ENCODE measurements around the gene RFLNA. TPM values are rescaled to one million over a fixed set of nuclear protein-coding genes. Genes with fewer than 3 reads are reported as not detected.

The RFLNA gene
- total RNA-seq, 4 donors from 2014 or later, result 11.4 to 19.4 (median 17.0) TPM

DNA sequence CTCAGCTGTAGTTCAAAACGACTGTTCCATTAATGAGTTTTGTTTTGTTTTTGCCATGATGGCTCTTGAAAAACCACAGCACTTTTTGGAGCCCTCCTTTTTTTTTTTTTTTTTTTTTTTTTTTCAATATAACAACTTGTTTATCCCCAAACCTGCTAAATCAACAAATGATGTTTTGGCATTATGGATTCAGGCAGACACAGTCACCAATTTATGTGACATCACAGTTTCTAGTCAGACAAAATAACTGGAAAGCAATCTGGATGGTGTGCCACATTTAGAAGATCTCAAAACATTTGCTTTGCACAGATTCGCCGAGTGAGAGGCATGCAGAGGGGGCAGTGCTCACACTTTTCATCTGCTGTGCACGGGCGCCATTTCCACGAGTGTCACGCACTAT lies 7.9 kb upstream of the RFLNA start:
- Histone ChIP-seq H3K27me3 (no peaks in the 10 kb centered on the region), H3K4me1 (peaks cover 0 to 39% (median 11%) of the 10 kb centered on the region in 4 donors), H3K9me3 (peaks cover 0 to 23% (median 0%) of the 10 kb centered on the region in 4 donors), H3K36me3 (no peaks in the 10 kb centered on the region), H3K27ac (peak overlapping the region in 1 of 4 donors; percentile 22), H3K4me3 (no peak overlapping the region)
- 65 to 77% methylated on average over 7 of the region's 7 CpGs for WGBS, 2 donors
- no peak for TF ChIP-seq CTCF (IDR thresholded peaks at IDR 0.05)
- TF ChIP-seq POLR2A (IDR thresholded peaks at IDR 0.05), result no peak
- no peak for TF ChIP-seq EP300 (IDR thresholded peaks at IDR 0.05)
- no peak for DNase-seq (ENCODE audit: low spot score in 2 of 2)

DNA sequence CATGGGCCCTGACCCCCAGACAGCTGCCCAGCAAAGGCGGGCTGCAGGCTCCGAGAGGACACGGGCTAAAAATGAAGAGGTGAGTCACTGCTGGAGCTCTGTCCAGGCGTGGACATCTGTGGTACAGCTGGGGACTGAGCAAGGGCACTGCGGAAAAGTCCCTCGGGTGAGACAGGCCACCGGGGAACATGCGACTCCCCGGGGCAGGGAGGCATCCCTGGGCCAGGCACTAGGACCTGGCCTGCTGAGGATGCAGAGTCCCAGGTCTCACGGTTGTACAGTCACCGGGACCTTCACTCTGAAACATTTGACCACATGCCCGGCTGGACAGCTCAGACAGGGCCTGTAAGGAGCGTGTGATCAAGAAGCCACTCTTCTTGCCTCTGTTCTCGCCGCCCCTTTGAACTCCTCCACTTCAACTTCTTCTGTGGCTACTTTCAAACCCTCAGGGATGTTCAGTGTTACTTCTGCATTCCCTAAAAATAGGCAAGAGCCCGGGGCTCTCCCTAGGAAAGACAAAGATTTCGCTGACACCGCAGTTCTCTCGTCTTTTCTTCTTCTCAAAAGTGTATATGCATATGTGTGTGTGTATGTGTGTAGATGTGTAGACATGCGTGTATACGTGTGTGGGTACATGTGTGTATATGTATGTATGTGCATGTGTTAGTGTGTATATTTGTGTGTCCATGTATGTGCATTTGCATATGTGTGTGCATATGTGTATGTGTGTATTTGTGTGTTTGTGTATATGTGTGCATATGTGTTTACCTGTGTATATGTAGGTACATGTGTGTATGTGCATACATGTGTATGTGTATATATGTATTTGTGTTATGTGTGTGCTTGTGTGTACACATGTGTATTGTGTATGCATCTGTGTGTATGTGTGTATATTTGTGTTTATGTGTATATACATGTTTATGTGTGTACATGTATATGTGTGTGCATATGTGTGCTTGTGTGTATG lies 5.0 kb upstream of the RFLNA start:
- 54 to 67% methylated on average over 18 to 20 of the region's 21 CpGs for WGBS, 2 donors
- Histone ChIP-seq H3K27ac (peak overlapping the region in 1 of 4 donors; percentile 45), H3K9me3 (peaks cover 0 to 14% (median 0%) of the 10 kb centered on the region in 4 donors), H3K36me3 (no peaks in the 10 kb centered on the region), H3K27me3 (no peaks in the 10 kb centered on the region), H3K4me3 (no peak overlapping the region), H3K4me1 (peaks cover 0 to 45% (median 15%) of the 10 kb centered on the region in 4 donors)
- TF ChIP-seq POLR2A (IDR thresholded peaks at IDR 0.05) (no peak), EP300 (IDR thresholded peaks at IDR 0.05) (no peak), CTCF (IDR thresholded peaks at IDR 0.05) (no peak)
- DNase-seq (ENCODE audit: low spot score in 2 of 2), result no peak

DNA sequence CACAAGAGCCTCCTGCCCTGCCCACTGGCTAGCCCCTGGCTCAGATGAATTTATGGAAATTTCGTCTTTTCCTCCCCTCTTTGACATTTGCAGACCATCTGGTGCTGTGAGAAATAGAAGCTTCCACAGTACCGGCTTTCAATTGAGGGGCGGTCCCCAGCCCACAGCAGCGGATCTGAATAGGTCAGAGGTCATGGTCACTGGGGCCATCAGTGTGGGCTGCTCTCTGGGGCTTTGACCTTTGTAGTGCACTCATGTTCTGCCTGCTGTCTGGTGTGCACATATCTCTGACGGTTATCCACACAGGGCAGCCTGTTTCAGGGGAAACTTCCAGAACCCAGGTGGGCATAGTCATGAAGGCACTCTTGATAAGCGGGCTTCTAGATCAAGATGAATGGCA lies 2.5 kb upstream of the RFLNA start:
- Histone ChIP-seq H3K9me3 (peaks cover 0 to 9% (median 0%) of the 10 kb centered on the region in 4 donors), H3K36me3 (no peaks in the 10 kb centered on the region), H3K4me3 (no peak overlapping the region), H3K4me1 (peaks cover 0 to 57% (median 15%) of the 10 kb centered on the region in 4 donors), H3K27me3 (peaks cover 0 to 5% of the 10 kb centered on the region in 2 donors), H3K27ac (peak overlapping the region in 1 of 4 donors; percentile 50)
- TF ChIP-seq CTCF (IDR thresholded peaks at IDR 0.05), result no peak
- no peak for TF ChIP-seq EP300 (IDR thresholded peaks at IDR 0.05)
- no peak for TF ChIP-seq POLR2A (IDR thresholded peaks at IDR 0.05)
- DNase-seq (ENCODE audit: low spot score in 2 of 2), result no peak
- WGBS, 2 donors, result 37 to 54% methylated on average over 6 of the region's 6 CpGs

DNA sequence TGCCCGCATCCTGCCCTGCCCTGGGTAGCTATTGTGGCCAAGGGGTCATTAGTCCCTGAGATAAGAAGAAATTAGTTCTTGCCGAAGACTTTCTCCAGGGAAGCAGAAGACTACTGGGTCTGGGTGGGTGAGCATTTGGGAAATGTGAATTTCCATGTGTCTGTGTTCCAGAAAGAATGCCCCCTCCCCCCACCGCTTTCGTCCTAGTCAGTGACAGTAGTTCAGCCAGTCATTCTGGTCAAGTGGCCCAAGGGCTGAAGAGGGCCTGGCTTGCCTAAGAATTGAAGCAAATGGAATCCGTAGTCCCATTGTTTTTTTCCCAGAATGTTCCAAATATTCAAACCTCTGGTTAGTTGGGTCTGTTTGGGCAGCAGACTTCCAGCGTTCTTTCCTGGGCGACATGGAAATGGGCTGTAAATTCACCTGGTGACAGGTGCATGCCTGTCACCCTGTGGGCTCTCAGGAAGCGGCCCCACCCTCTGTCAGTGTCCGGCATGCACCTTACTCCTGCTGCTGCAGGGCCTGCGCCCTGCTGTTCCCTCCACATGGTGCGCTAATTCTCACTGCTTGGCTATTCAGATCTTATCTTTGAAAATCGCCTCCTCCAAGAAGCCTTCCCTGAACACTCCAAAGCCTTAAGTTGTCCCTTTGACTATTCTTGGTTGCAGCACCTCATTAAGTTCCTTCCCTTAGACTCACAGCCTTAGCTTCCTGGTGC lies 1.4 kb upstream of the RFLNA start:
- no peak for TF ChIP-seq CTCF (IDR thresholded peaks at IDR 0.05)
- no peak for TF ChIP-seq POLR2A (IDR thresholded peaks at IDR 0.05)
- TF ChIP-seq EP300 (IDR thresholded peaks at IDR 0.05), result no peak
- no peak for DNase-seq (ENCODE audit: low spot score in 2 of 2)
- Histone ChIP-seq H3K9me3 (peaks cover 0 to 1% (median 0%) of the 10 kb centered on the region in 4 donors), H3K36me3 (no peaks in the 10 kb centered on the region), H3K4me3 (no peak overlapping the region), H3K27me3 (peaks cover 0 to 14% of the 10 kb centered on the region in 2 donors), H3K4me1 (peaks cover 0 to 59% (median 15%) of the 10 kb centered on the region in 4 donors), H3K27ac (peak overlapping the region in 2 of 4 donors; percentile 66 to 75)
- 92 to 93% methylated on average over 12 of the region's 12 CpGs for WGBS, 2 donors

Data from tibial nerve (tissue), 4 donors.